H1 (cell line): ENCODE results near the gene MSI2. TPM values are rescaled to one million over a fixed set of nuclear protein-coding genes. Genes with fewer than 3 reads are reported as not detected.

Experiments
- GABPA ChIP-seq: IDR thresholded peaks from 2 replicates; pipeline ENCODE4 v1.6.1; 2011; ENCODE audit warnings: mild to moderate bottlenecking, low read length, moderate library complexity, borderline replicate concordance; ENCODE audit not compliant: insufficient read depth
- KDM5A ChIP-seq: fragments of 200-600 bp; IDR thresholded peaks from 2 replicates; pipeline ENCODE4 v1.7.1; 2012; ENCODE audit warnings: mild to moderate bottlenecking, low read length, inconsistent platforms, mixed read lengths
- PHF8 ChIP-seq: fragments of 200-600 bp; sonication (generic); conservative IDR thresholded peaks from 2 replicates; pipeline ENCODE4 v1.7.1; 2012; ENCODE audit warnings: low read depth, mild to moderate bottlenecking, inconsistent platforms, low read length, moderate library complexity
- RBBP5 ChIP-seq: IDR thresholded peaks from 2 replicates; pipeline ENCODE4 v1.7.1; 2012; ENCODE audit warnings: low read depth, mild to moderate bottlenecking, inconsistent platforms, low read length, moderate library complexity, borderline replicate concordance
- RXRA ChIP-seq: IDR thresholded peaks from 2 replicates; pipeline ENCODE4 v1.6.1; 2011; ENCODE audit warnings: low read depth, mild to moderate bottlenecking, low read length, moderate library complexity; ENCODE audit not compliant: insufficient read depth
- SIN3A ChIP-seq, 2 experiments: IDR thresholded peaks in 1 of 2; conservative IDR thresholded peaks in 1 of 2; 2 replicates each; pipeline ENCODE4 v1.6.1; 2011 to 2012; ENCODE audit warnings: low read length in 2 of 2, improper control_type of control experiment in 1 of 2, low read depth in 1 of 2, mild to moderate bottlenecking in 1 of 2
- SP2 ChIP-seq: IDR thresholded peaks from 2 replicates; pipeline ENCODE4 v1.6.1; 2012; ENCODE audit warnings: mild to moderate bottlenecking, low read length, inconsistent platforms
- YY1 ChIP-seq: IDR thresholded peaks from 2 replicates; pipeline ENCODE4 v1.6.1; 2011; ENCODE audit warnings: low read depth, mild to moderate bottlenecking, low read length
- polyA plus RNA-seq, 7 experiments: library from polyadenylated mRNA; depleted of rRNA in 3 of 7; stranded (reverse) in 5 of 7; unstranded in 2 of 7; fragments of >200 nt in 5 of 7; fragments of 200-250 nt in 2 of 7; gene quantifications; 1 replicate in 5 of 7; 2 replicates in 1 of 7; 4 replicates in 1 of 7; pipeline versions ENCODE4 v1.2.1 to v1.2.3, GENCODE V29; 2011 to 2013; ENCODE audit warnings: missing spikeins in 2 of 7, mixed read lengths in 2 of 7
- total RNA-seq: library from RNA; stranded (reverse); fragmentation: NEBNext Ultra II Directional; extraction: Animal tissue kit (Norgen Biotek cat#: 25700); gene quantifications from 2 replicates; pipeline ENCODE4 v1.2.1, GENCODE V29; 2021
- TF ChIP-seq, protein P1 (sequence below): IDR thresholded peaks from 2 replicates; pipeline ENCODE4 v1.6.1; 2012; ENCODE audit warnings: inconsistent platforms

MSI2 gene
- total and polyA plus RNA-seq, 2 of the 8 experiments (the other 6 are each of a cell fraction or from before 2014, with no cell fraction given), result 36.7 to 80.6 TPM

DNA sequence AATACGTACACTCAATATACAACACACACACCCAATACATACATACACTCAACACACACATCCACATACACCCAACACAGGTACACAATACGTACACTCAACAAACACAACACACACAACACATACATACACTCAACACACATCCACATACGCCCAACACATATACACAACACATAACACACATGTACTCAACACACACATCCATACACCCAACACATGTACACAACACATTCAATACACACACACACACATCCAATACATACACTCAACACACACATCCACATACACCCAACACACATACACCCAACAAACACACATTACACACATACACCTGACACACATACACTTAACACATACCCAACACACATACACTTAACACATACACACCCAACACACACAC lies 392.9 kb downstream of the MSI2 start (continued):
- TF ChIP-seq, protein P1, sequence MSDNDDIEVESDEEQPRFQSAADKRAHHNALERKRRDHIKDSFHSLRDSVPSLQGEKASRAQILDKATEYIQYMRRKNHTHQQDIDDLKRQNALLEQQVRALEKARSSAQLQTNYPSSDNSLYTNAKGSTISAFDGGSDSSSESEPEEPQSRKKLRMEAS, result no peak
- no peak for TF ChIP-seq YY1
- TF ChIP-seq GABPA, result no peak
- no peak for TF ChIP-seq RXRA
- TF ChIP-seq KDM5A, result no peak
- no peak for TF ChIP-seq SIN3A (conservative IDR thresholded peaks at IDR 0.05 in 1 of 2, IDR thresholded peaks at IDR 0.05 in 1 of 2; ENCODE audit: low read depth in 1 of 2, low read length in 2 of 2)
- TF ChIP-seq SP2, result no peak
- TF ChIP-seq PHF8, result no peak
- TF ChIP-seq RBBP5, result no peak
